ENCODE results near the gene ITPRID2. TPM values are rescaled to one million over a fixed set of nuclear protein-coding genes. Genes with fewer than 3 reads are reported as not detected.
A peak's percentile ranks its signal among the peaks of the same experiment; 100 is the strongest.

ITPRID2 gene
- polyA plus RNA-seq, 1 donor (not counting 4 experiments of a cell fraction or from before 2014, with no cell fraction given), result 146 TPM

- Histone ChIP-seq H3K9ac (ENCODE audit: control insufficient read depth, extremely low read depth, insufficient read depth, low read length) (no peak overlapping the region), H3K4me1 (ENCODE audit: control insufficient read depth, extremely low read depth, insufficient read depth, low read length) (peaks cover 15% of the 10 kb centered on the region), H3K36me3 (ENCODE audit: control insufficient read depth in 2 of 2, extremely low read depth in 1 of 2, insufficient read depth in 2 of 2, low read length in 2 of 2) (peaks cover 2 to 3% of the 10 kb centered on the region in 2 experiments), H3K4me2 (ENCODE audit: control insufficient read depth, extremely low read depth, insufficient read depth, low read depth, low read length) (no peak overlapping the region), H3K4me3 (ENCODE audit: control insufficient read depth in 2 of 3, extremely low read depth in 1 of 3, insufficient read depth in 2 of 3, low read depth in 1 of 3, low read length in 3 of 3) (no peak overlapping the region), H3K27me3 (ENCODE audit: control insufficient read depth, extremely low read depth, insufficient read depth, low read length) (no peaks in the 10 kb centered on the region), H3K79me2 (ENCODE audit: control insufficient read depth, insufficient read depth, low read length) (peaks cover 35% of the 10 kb centered on the region), H3K27ac (ENCODE audit: control insufficient read depth, insufficient read depth, low read length) (no peak overlapping the region), H4K20me1 (ENCODE audit: control insufficient read depth, extremely low read depth, insufficient read depth, low read length) (no peaks in the 10 kb centered on the region), H3K9me3 (ENCODE audit: control insufficient read depth, low read depth, low read length) (no peaks in the 10 kb centered on the region), H3K9me1 (ENCODE audit: control insufficient read depth, extremely low read depth, insufficient read depth, low read length) (no peaks in the 10 kb centered on the region), H2AFZ (ENCODE audit: control insufficient read depth, low read length) (peak overlapping the region; percentile 21)
- FAIRE-seq, result no peak
- no peak for TF ChIP-seq CTCF (optimal IDR thresholded peaks at IDR 0.05 in 1 of 3, IDR thresholded peaks at IDR 0.05 in 1 of 3, conservative IDR thresholded peaks at IDR 0.05 in 1 of 3; ENCODE audit: extremely low read depth in 1 of 3, insufficient read depth in 2 of 3, low read length in 3 of 3)
- no peak for TF ChIP-seq EZH2 (IDR thresholded peaks at IDR 0.05; ENCODE audit: low read length)
- DNase-seq (ENCODE audit: low read depth, low spot score), result no peak
- dilution Hi-C loops (cut with MboI; ENCODE audit: extremely low pct_ligation_motif_present, low sequenced_read_pairs), result no loop called here
Measured at GRCh38 chr2:181890271-181890670, 1.3 kb upstream of the ITPRID2 start.

- TF ChIP-seq CTCF (optimal IDR thresholded peaks at IDR 0.05 in 1 of 3, IDR thresholded peaks at IDR 0.05 in 1 of 3, conservative IDR thresholded peaks at IDR 0.05 in 1 of 3; ENCODE audit: extremely low read depth in 1 of 3, insufficient read depth in 2 of 3, low read length in 3 of 3), result peak; percentile 17 to 43 (median 35)
- no peak for TF ChIP-seq EZH2 (IDR thresholded peaks at IDR 0.05; ENCODE audit: low read length)
- H2AFZ ChIP-seq (ENCODE audit: control insufficient read depth, low read length), result peak overlapping the region; percentile 54
- H3K4me3 ChIP-seq (ENCODE audit: control insufficient read depth in 2 of 3, extremely low read depth in 1 of 3, insufficient read depth in 2 of 3, low read depth in 1 of 3, low read length in 3 of 3), result peak overlapping the region; percentile 94 to 98 (median 96)
- no peaks in the 10 kb centered on the region for H4K20me1 ChIP-seq (ENCODE audit: control insufficient read depth, extremely low read depth, insufficient read depth, low read length)
- H3K27ac ChIP-seq (ENCODE audit: control insufficient read depth, insufficient read depth, low read length), result peak overlapping the region; percentile 86
- dilution Hi-C loops (cut with MboI; ENCODE audit: extremely low pct_ligation_motif_present, low sequenced_read_pairs), result no loop called here
- no peaks in the 10 kb centered on the region for H3K9me1 ChIP-seq (ENCODE audit: control insufficient read depth, extremely low read depth, insufficient read depth, low read length)
- peaks cover 54% of the 10 kb centered on the region for H3K79me2 ChIP-seq (ENCODE audit: control insufficient read depth, insufficient read depth, low read length)
- H3K36me3 ChIP-seq (ENCODE audit: control insufficient read depth in 2 of 2, extremely low read depth in 1 of 2, insufficient read depth in 2 of 2, low read length in 2 of 2), result peaks cover 5 to 6% of the 10 kb centered on the region in 2 experiments
- H3K9me3 ChIP-seq (ENCODE audit: control insufficient read depth, low read depth, low read length), result no peaks in the 10 kb centered on the region
- FAIRE-seq, result no peak
- no peak for DNase-seq (ENCODE audit: low read depth, low spot score)
- H3K9ac ChIP-seq (ENCODE audit: control insufficient read depth, extremely low read depth, insufficient read depth, low read length), result peak overlapping the region; percentile 97
- H3K27me3 ChIP-seq (ENCODE audit: control insufficient read depth, extremely low read depth, insufficient read depth, low read length), result no peaks in the 10 kb centered on the region
- peak overlapping the region; percentile 96 for H3K4me2 ChIP-seq (ENCODE audit: control insufficient read depth, extremely low read depth, insufficient read depth, low read depth, low read length)
- peaks cover 22% of the 10 kb centered on the region for H3K4me1 ChIP-seq (ENCODE audit: control insufficient read depth, extremely low read depth, insufficient read depth, low read length)
Measured at GRCh38 chr2:181891966-181892798, 652 bp downstream of the ITPRID2 start.

Measured in keratinocyte (primary cell).